GM12878 (cell line): ENCODE data around the gene SLC34A3. TPM values are rescaled to one million over a fixed set of nuclear protein-coding genes. Genes with fewer than 3 reads are reported as not detected.
A peak's percentile ranks its signal among the peaks of the same experiment; 100 is the strongest.

Experiments used
- ATAC-seq: fragments of 200-7000 bp; cut with Tn5 transposase; 3 replicates; pipeline ENCODE4 v1.9.1; 2020; ENCODE audit warnings: mild to moderate bottlenecking, moderate library complexity
- BruUV-seq: library from RNA; stranded (reverse); fragments of 400-500 nt; replicated peaks from 2 replicates; lab custom pipeline; 2021; lab: Mats Ljungman, UMichigan
- CTCF ChIA-PET: fragments of 300-600 bp; sonication (Branson Sonifier 250); formaldehyde crosslinking; extraction: SDS; loops from one replicate; lab custom pipeline; 2021; ENCODE audit warnings: inconsistent platforms; lab: Yijun Ruan, JAX
- POLR2A ChIA-PET: fragments of 350-600 bp; formaldehyde crosslinking; extraction: SDS; loops from one replicate; lab custom pipeline; 2021; ENCODE audit warnings: inconsistent platforms; lab: Charles Lee
- RAD21 ChIA-PET: fragments of 300-600 bp; sonication (Branson Sonifier 250); formaldehyde crosslinking; loops from one replicate; lab custom pipeline; 2023; ENCODE audit warnings: antibody characterized with exemption; ENCODE audit not compliant: unreplicated experiment; lab: Charles Lee
- SMC1A ChIA-PET: fragments of 300-600 bp; sonication (Branson Sonifier 250); formaldehyde crosslinking; loops from one replicate; lab custom pipeline; 2023; ENCODE audit not compliant: unreplicated experiment, uncharacterized antibody; lab: Charles Lee
- DNase-seq: peaks from one replicate; pipeline ENCODE4 v3.0.0-alpha.2; 2011; ENCODE audit warnings: low read depth, low spot score
- FAIRE-seq: peaks from 3 replicates; lab custom pipeline; 2011; peaks lifted over from hg19 to GRCh38; lab: Jason Lieb, UNC
- H2AFZ ChIP-seq: 2 replicates; pipeline ENCODE4 v1.6.0; 2011; ENCODE audit warnings: low read depth, low read length, control low read depth; ENCODE audit not compliant: control insufficient read depth
- H3K27ac ChIP-seq: 2 replicates; pipeline ENCODE4 v1.5.1; 2011; ENCODE audit warnings: control low read depth; ENCODE audit not compliant: control insufficient read depth, insufficient read depth
- H3K27me3 ChIP-seq, 2 experiments: replicated peaks in 1 of 2; 2 replicates each; pipeline versions ENCODE4 v1.6.0 to v1.6.1; 2011; ENCODE audit warnings: low read length in 1 of 2; ENCODE audit not compliant: control insufficient read depth in 2 of 2, insufficient read depth in 2 of 2
- H3K36me3 ChIP-seq, 2 experiments: 2 replicates each; pipeline ENCODE4 v1.5.1; 2011; ENCODE audit warnings: low read length in 1 of 2; ENCODE audit not compliant: control insufficient read depth in 2 of 2, insufficient read depth in 2 of 2
- H3K4me1 ChIP-seq: 2 replicates; pipeline ENCODE4 v1.6.1; 2011; ENCODE audit warnings: mild to moderate bottlenecking, low read length, moderate library complexity, mixed read lengths; ENCODE audit not compliant: control insufficient read depth, insufficient read depth
- H3K4me2 ChIP-seq: 2 replicates; pipeline ENCODE4 v1.6.0; 2011; ENCODE audit warnings: control low read depth; ENCODE audit not compliant: control insufficient read depth, insufficient read depth
- H3K4me3 ChIP-seq: fragments of 200-600 bp; sonication (generic); 2 replicates; pipeline ENCODE4 v1.5.1; 2016
- H3K79me2 ChIP-seq: 2 replicates; pipeline ENCODE4 v1.6.0; 2011; ENCODE audit warnings: low read length; ENCODE audit not compliant: control insufficient read depth, insufficient read depth
- H3K9ac ChIP-seq: 2 replicates; pipeline ENCODE4 v1.8.0; 2011; ENCODE audit warnings: low read length, control low read depth, mixed read lengths; ENCODE audit not compliant: control insufficient read depth, insufficient read depth
- H3K9me3 ChIP-seq: replicated peaks from 3 replicates; pipeline ENCODE4 v1.5.1; 2011; ENCODE audit warnings: mild to moderate bottlenecking, low read length; ENCODE audit not compliant: control insufficient read depth, insufficient read depth
- H4K20me1 ChIP-seq: 2 replicates; pipeline ENCODE4 v1.6.0; 2011; ENCODE audit not compliant: control insufficient read depth, insufficient read depth
- LARP7 ChIP-seq: fragments of 450-650 bp; IDR thresholded peaks from 2 replicates; pipeline ENCODE4 v1.6.1; 2017; ENCODE audit warnings: mild to moderate bottlenecking
- POU2F2 ChIP-seq: IDR thresholded peaks from 3 replicates; pipeline ENCODE4 v1.6.1; 2011; ENCODE audit warnings: low read depth, mild to moderate bottlenecking, low read length, borderline replicate concordance
- WGBS: methylation state at CpG from one replicate; pipeline ENCODE4 v1.1.6; 2016; ENCODE audit warnings: low lambda C conversion rate; ENCODE audit not compliant: insufficient replicate concordance, insufficient coverage; ENCODE audit errors: missing lambda C conversion rate; 5-methylcytosine and 5-hydroxymethylcytosine counted together
- in situ Hi-C: fragments of 300-500 bp; cut with MboI; formaldehyde crosslinking; loops from 9 replicates; pipeline ENCODE4 v1.14.3; 2018; ENCODE audit warnings: mixed read lengths
- intact Hi-C: fragments of 100-400 bp; cut with micrococcal nuclease; formaldehyde crosslinking; loops from one replicate; pipeline ENCODE4 v1.14.2; 2022; ENCODE audit not compliant: unreplicated experiment
- polyA plus RNA-seq, 11 experiments: library from polyadenylated mRNA; depleted of rRNA in 4 of 11; unstranded in 6 of 11; stranded (reverse) in 5 of 11; fragments of >200 nt; fragmentation: Nextera tagmentation in 4 of 11; fragmentation: Illumina TruSeq in 1 of 11; extraction: Ambion mirVana in 4 of 11; extraction: Trizol in 1 of 11; gene quantifications; 1 replicate in 1 of 11; 2 replicates in 10 of 11; pipeline versions ENCODE4 v1.2.1 to v1.2.3, GENCODE V29; 2011 to 2016; ENCODE audit warnings: inconsistent platforms in 2 of 11, missing spikeins in 2 of 11, low read depth in 1 of 11
- total RNA-seq, 4 experiments: library from RNA; depleted of rRNA in 3 of 4; stranded (reverse); fragments of >200 nt in 3 of 4; fragmentation: Illumina TruSeq in 1 of 4; extraction: Trizol in 1 of 4; gene quantifications; 2 replicates each; pipeline versions ENCODE4 v1.2.1 to v1.2.3, GENCODE V29; 2013 to 2021
- TF ChIP-seq, protein P1 (sequence below): fragments of 450-650 bp; formaldehyde crosslinking; IDR thresholded peaks from 2 replicates; pipeline ENCODE4 v1.4.0; 2020; ENCODE audit warnings: mild to moderate bottlenecking, moderate library complexity

The SLC34A3 gene
- total and polyA plus RNA-seq, 10 of the 15 experiments (the other 5 are each of a cell fraction or from before 2014, with no cell fraction given), result not detected

DNA sequence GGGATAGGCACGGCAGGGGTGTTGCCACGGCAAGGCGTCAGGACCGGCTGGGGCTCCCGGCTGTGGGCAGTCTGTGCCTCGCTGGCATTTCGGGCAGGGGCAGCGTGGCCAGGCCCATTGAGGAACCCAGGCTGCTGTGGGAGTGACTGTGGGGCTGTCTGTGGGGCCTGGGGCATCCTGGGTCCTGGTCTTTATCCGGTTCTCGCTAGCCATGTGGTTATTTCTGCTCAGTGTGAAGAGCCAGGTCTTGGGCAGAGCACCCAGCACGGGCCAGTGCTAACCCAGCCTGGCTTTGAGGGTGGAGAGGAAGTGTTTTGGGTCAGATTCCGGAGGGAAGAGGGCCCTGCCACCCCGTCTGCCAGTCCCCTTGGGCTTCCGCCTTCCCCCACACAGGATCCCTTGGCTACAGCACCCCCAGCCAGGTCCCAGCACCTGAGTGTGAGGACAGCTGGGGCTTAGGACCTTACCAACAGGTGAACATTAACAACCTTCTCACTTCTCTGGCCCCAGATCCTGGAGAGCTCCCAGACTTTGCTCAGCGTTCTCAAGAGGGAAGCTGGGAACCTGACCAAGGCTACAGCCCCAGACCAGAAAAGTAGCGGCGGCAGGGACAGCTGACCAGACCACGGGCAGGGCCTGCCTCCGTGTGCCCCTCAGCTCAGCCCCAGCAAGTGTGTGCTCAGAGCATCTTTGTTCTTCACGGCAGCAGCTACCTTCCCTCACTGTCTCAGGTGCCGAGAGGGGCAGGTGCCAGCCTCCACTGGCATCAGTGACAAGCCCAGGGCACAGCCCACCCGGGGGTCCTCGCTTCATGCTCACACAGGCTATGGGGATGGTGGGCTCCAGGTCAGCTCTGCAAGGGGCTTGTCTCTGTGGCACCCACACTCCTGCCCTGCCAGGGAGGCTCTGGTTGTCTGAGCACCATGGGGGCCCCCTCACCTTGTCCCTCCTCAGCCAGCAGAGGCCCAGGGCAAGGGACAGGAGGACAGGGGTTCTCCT lies 41.1 kb upstream of the SLC34A3 start:
- Histone ChIP-seq H3K9ac (peak overlapping the region; percentile 80), H3K4me3 (peak overlapping the region; percentile 99), H3K9me3 (no peaks in the 10 kb centered on the region), H3K4me2 (peak overlapping the region; percentile 93), H3K4me1 (peaks cover 22% of the 10 kb centered on the region), H4K20me1 (peaks cover 7% of the 10 kb centered on the region; the same call in 1 of the 2 replicates), H3K36me3 (peaks cover 0 to 11% of the 10 kb centered on the region in 2 experiments; a peak in 3 of 4 replicates), H3K27me3 (no peaks in the 10 kb centered on the region), H3K27ac (peak overlapping the region; percentile 77), H3K79me2 (peaks cover 35% of the 10 kb centered on the region), H2AFZ (no peak overlapping the region)
- in situ Hi-C loops, result no loop called here
- FAIRE-seq, result no peak
- RAD21 ChIA-PET, result interaction anchor here (0.6 to 3.6 kb wide), 15 partner anchors 7 to 163 kb away, joined by 3 to 23 read pairs (median 5); partner anchors contain the start of genes DPP7, RNF208, RNF224 and TPRN
- SMC1A ChIA-PET, result interaction anchor here (0.7 to 2.5 kb wide), 11 partner anchors 9 to 94 kb away, joined by 3 to 13 read pairs (median 4); partner anchors contain the start of gene TPRN
- intact Hi-C loops, result loop anchor here (5.0 kb wide), 2 partner anchors 33 to 62 kb away; partner anchors contain the start of gene RNF208
- CTCF ChIA-PET, result interaction anchor here (0.6 to 2.7 kb wide), 19 partner anchors 11 to 143 kb away, joined by 3 to 21 read pairs (median 6); partner anchors contain the start of genes CYSRT1, MAN1B1, RNF208 and RNF224
- WGBS, result 28% methylated on average over 22 of the region's 23 CpGs
- ATAC-seq, result no peak
- DNase-seq, result no peak
- POLR2A ChIA-PET, result interaction anchor here (0.7 to 4.6 kb wide), 14 partner anchors 9 to 198 kb away, joined by 3 to 22 read pairs (median 8); partner anchors contain the start of genes CYSRT1, RNF208, RNF224 and TMEM210
- no peak for TF ChIP-seq POU2F2
- TF ChIP-seq, protein P1, sequence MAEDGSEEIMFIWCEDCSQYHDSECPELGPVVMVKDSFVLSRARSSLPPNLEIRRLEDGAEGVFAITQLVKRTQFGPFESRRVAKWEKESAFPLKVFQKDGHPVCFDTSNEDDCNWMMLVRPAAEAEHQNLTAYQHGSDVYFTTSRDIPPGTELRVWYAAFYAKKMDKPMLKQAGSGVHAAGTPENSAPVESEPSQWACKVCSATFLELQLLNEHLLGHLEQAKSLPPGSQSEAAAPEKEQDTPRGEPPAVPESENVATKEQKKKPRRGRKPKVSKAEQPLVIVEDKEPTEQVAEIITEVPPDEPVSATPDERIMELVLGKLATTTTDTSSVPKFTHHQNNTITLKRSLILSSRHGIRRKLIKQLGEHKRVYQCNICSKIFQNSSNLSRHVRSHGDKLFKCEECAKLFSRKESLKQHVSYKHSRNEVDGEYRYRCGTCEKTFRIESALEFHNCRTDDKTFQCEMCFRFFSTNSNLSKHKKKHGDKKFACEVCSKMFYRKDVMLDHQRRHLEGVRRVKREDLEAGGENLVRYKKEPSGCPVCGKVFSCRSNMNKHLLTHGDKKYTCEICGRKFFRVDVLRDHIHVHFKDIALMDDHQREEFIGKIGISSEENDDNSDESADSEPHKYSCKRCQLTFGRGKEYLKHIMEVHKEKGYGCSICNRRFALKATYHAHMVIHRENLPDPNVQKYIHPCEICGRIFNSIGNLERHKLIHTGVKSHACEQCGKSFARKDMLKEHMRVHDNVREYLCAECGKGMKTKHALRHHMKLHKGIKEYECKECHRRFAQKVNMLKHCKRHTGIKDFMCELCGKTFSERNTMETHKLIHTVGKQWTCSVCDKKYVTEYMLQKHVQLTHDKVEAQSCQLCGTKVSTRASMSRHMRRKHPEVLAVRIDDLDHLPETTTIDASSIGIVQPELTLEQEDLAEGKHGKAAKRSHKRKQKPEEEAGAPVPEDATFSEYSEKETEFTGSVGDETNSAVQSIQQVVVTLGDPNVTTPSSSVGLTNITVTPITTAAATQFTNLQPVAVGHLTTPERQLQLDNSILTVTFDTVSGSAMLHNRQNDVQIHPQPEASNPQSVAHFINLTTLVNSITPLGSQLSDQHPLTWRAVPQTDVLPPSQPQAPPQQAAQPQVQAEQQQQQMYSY (CRISPR knock-in tag), result no peak
- TF ChIP-seq LARP7, result peak; percentile 53; the same call in 1 of the 2 replicates
- BruUV-seq, result no TSS peak
